Sigmoid colon (tissue), 4 donors: ENCODE results near the gene EIF1AD.

Source experiments
- CTCF ChIP-seq, 4 experiments: fragments of 450-650 bp in 3 of 4; fragments of 200-600 bp in 1 of 4; IDR thresholded peaks; one replicate each; pipeline ENCODE4 v1.5.1; 2016 to 2019; ENCODE audit warnings: antibody characterized with exemption in 4 of 4, mild to moderate bottlenecking in 3 of 4, moderate library complexity in 2 of 4
- EP300 ChIP-seq, 4 donors: sonication (generic); formaldehyde crosslinking; IDR thresholded peaks; one replicate each; pipeline ENCODE4 v1.6.1; 2017; ENCODE audit warnings: antibody characterized with exemption in 4 of 4
- POLR2A ChIP-seq, 2 donors: fragments of 450-650 bp; IDR thresholded peaks; one replicate each; pipeline ENCODE4 v1.6.1; 2016; ENCODE audit warnings: antibody characterized with exemption in 2 of 2, mild to moderate bottlenecking in 2 of 2, moderate library complexity in 2 of 2

- no peak for TF ChIP-seq CTCF (IDR thresholded peaks at IDR 0.05)
- TF ChIP-seq POLR2A (IDR thresholded peaks at IDR 0.05) = no peak
- TF ChIP-seq EP300 (IDR thresholded peaks at IDR 0.05) = no peak
Measured at GRCh38 chr11:66004186-66004585, 2.2 kb upstream of the EIF1AD start.
